HG02571 (cell line): Measurements from ENCODE around the gene DISP1.
"Not testable (repeated sequence)": the region's sequence is repeated elsewhere in the genome, so short reads cannot be mapped to it uniquely, and the experiment has no call there.

Source experiments
- ATAC-seq: cut with Tn5 transposase; IDR thresholded peaks from one replicate; pipeline ENCODE4 v1.9.1; 2021; ENCODE audit warnings: mild to moderate bottlenecking, moderate library complexity; ENCODE audit not compliant: unreplicated experiment

Gene DISP1

DNA sequence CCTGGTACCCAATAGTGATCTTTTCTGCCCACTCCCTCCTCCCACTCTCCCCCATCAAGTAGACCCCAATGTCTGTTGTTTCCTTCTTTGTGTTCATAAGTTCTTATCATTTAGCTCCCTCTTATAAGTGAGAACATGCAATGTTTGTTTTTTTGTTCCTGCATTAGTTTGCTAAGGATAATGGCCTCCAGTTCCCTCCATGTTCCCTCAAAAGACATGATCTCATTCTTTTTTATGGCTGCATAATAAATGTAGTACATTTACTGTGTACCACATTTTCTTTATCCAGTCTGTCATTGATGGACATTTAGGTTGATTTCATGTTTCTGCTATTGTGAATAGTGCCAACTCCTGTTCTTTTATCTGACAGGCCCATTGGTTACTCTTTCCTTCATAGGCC, 35.7 kb downstream of the DISP1 start:
- not testable (repeated sequence) for ATAC-seq

DNA sequence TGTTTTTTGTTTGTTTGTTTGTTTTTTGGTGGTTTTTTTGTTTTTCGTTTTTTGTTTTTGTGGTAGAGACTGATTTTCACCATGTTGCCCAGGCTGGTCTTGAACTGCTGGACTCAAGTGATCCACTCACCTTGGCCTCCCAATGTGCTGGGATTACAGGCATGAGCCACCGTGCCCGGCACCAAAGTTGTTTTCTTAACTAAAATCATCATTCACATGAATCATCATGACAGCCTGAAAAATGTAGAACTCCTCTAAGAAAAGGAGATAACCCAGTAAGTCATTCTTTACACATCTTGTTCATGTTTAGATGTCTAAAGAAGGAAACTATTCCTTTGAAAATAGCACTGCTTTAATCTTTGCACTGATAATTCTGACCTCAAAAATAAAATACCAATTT, 37.5 kb downstream of the DISP1 start:
- no peak for ATAC-seq

DNA sequence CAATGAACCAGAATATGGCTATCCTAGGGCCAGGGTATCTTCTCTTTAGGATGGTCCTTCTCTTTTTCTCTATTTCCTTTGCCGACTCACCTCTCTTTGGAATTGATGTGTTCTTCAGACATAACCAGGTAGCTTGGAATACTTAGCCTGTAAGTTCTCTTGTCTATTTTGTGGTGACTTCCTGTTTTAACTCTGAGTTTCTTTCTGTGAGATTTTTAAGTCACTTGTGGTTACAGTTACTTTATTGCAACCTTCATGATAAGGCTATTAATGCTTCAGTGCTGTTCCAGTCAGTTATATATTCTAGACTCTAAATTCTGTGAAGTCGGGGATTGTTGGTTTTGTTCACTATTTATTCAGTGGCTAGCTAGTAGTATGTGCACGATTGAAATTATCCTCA, 46.2 kb downstream of the DISP1 start:
- no peak for ATAC-seq
